Glutamatergic neuron (in vitro differentiated cells): ENCODE results near the gene CATSPERE. TPM values are rescaled to one million over a fixed set of nuclear protein-coding genes. Genes with fewer than 3 reads are reported as not detected.

Experiments
- DNase-seq: peaks from one replicate; pipeline ENCODE4 v3.0.0; 2022
- H3K27ac Mint-ChIP-seq: one replicate; pipeline ENCODE4 v1.8.0; 2020; ENCODE audit warnings: mild to moderate bottlenecking, mixed read lengths, inconsistent platforms; ENCODE audit not compliant: unreplicated experiment
- H3K27me3 Mint-ChIP-seq: one replicate; pipeline ENCODE4 v1.8.0; 2020; ENCODE audit warnings: mild to moderate bottlenecking, moderate library complexity, mixed read lengths, inconsistent platforms; ENCODE audit not compliant: unreplicated experiment
- H3K36me3 Mint-ChIP-seq: one replicate; pipeline ENCODE4 v1.8.0; 2020; ENCODE audit warnings: mild to moderate bottlenecking, mixed read lengths, inconsistent platforms; ENCODE audit not compliant: unreplicated experiment
- H3K4me1 Mint-ChIP-seq: one replicate; pipeline ENCODE4 v1.8.0; 2020; ENCODE audit warnings: mild to moderate bottlenecking, low read depth, mixed read lengths, inconsistent platforms; ENCODE audit not compliant: unreplicated experiment
- H3K4me3 Mint-ChIP-seq: one replicate; pipeline ENCODE4 v1.8.0; 2020; ENCODE audit warnings: mild to moderate bottlenecking, mixed read lengths, inconsistent platforms; ENCODE audit not compliant: unreplicated experiment
- H3K9me3 Mint-ChIP-seq: one replicate; pipeline ENCODE4 v1.8.0; 2020; ENCODE audit warnings: mild to moderate bottlenecking, moderate library complexity, mixed read lengths, inconsistent platforms; ENCODE audit not compliant: unreplicated experiment
- total RNA-seq: library from RNA; stranded (reverse); fragmentation: NEBNext Ultra II Directional; extraction: Animal tissue kit (Norgen Biotek cat#: 25700); gene quantifications from one replicate; pipeline ENCODE4 v1.2.1, GENCODE V29; 2021; ENCODE audit not compliant: unreplicated experiment
- TF ChIP-seq, protein P1 (sequence below): fragments of 200-600 bp; sonication (generic); IDR thresholded peaks from one replicate; pipeline ENCODE4 v1.5.0; 2021; ENCODE audit not compliant: partially characterized antibody, unreplicated experiment

CATSPERE gene
- total RNA-seq, 1 donor from 2014 or later, result 0.59 TPM

DNA sequence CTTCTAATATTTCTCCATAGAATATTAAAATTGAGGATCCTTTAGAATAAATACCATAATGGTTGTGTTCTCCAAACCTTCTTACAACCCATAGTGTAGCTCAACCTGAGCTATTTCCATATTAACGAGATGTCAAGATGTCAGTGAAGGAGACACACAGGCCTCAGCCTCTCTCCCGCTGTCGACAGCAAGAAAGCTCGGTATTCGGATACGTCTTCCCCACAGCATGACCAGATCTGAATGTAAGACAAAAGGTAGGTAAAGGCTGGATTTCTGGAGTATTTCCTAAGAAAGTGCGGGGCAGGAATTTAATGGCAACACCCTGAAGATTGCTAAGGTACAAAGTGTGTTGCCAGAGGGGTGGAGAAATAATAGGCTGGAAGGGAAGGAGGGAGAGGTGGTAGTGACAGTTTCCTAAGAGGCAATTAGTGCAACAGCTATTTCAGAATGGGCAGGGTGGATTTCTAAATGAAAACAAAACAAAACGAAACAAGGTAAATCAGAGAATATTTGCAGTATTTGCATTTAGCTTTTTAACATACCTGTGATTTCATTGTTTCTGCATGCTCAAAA lies 11.1 kb upstream of the CATSPERE start:
- DNase-seq, result no peak
- H3K27me3 Mint-ChIP-seq, result peaks cover 10% of the 10 kb centered on the region
- H3K9me3 Mint-ChIP-seq, result peaks cover 4% of the 10 kb centered on the region
- peaks cover 4% of the 10 kb centered on the region for H3K36me3 Mint-ChIP-seq
- peak overlapping the region; percentile 96 for H3K4me3 Mint-ChIP-seq
- peaks cover 22% of the 10 kb centered on the region for H3K4me1 Mint-ChIP-seq
- H3K27ac Mint-ChIP-seq, result peak overlapping the region; percentile 92
- TF ChIP-seq, protein P1, sequence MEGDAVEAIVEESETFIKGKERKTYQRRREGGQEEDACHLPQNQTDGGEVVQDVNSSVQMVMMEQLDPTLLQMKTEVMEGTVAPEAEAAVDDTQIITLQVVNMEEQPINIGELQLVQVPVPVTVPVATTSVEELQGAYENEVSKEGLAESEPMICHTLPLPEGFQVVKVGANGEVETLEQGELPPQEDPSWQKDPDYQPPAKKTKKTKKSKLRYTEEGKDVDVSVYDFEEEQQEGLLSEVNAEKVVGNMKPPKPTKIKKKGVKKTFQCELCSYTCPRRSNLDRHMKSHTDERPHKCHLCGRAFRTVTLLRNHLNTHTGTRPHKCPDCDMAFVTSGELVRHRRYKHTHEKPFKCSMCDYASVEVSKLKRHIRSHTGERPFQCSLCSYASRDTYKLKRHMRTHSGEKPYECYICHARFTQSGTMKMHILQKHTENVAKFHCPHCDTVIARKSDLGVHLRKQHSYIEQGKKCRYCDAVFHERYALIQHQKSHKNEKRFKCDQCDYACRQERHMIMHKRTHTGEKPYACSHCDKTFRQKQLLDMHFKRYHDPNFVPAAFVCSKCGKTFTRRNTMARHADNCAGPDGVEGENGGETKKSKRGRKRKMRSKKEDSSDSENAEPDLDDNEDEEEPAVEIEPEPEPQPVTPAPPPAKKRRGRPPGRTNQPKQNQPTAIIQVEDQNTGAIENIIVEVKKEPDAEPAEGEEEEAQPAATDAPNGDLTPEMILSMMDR, result no peak

DNA sequence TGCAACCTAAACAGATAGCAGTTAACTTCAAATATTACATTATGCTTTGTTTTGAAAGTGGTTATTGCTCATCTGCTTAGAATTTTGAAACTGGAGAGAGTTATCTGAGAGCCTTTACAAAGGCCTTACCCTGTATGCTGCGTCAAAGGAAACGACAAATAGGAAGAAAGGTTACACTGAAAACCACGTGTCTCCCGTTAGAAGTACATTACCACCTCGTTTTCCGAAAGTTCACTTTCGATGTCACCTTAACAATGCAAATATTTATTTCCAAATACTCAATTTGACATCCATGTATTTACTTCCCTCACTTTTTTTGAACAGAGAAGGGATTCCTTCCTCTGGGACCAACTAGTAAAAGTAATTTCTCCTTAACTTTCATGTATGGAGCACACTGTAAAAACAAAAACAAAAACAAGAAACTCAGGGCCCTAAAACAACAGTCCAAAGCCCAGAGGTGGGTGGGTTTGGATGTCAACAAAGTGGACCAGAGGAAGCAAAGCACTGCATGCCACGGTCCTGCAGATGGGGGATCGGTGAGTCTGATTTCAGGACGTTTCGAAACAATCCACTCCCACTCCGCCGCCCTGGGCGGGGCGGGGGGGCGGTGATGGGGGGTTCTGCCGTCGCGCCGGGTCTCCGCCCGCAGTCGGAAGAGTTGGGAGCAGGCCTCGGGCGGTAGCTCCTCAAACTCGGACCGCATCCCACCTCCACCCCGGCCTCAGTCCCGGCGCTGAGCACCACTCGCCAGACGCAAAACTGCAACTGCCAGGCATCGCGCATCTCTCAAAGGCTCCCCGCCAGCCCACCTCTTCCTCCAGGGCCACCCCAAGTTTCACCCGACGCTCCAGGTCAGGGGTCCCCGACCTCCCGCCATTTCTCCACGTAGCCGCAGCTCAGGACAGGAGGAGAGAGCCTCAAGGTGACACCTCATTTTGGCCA lies 10.2 kb upstream of the CATSPERE start:
- Mint-ChIP-seq H3K27ac (peak overlapping the region; percentile 92), H3K36me3 (peaks cover 4% of the 10 kb centered on the region), H3K4me3 (peak overlapping the region; percentile 96), H3K27me3 (peaks cover 10% of the 10 kb centered on the region), H3K4me1 (peaks cover 15% of the 10 kb centered on the region), H3K9me3 (peaks cover 4% of the 10 kb centered on the region)
- TF ChIP-seq, protein P1, result no peak
- peak; percentile 51 for DNase-seq

DNA sequence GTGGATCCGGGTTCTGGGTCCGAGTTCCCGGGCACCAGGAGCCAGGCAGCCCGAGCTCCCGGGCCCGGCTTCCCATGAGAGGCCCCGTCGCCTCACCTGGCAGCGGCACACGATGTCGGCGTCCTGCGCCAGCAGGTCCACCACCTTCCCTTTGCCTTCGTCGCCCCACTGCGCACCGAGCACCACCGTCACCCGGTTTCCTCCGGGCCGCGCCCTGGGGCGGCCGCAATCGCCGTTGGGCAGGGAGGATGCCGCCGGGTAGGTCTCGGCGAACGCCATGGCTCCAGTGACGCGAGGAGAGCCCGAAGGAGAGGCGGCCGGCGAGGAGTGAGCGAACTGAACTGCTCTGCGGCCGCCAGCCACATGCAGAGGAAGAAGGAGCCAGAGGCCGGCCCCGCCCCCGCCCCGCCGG lies 9.5 kb upstream of the CATSPERE start, which contains the start of gene ADSS2:
Gene ADSS2, minus strand, starts transcription at position 371 of the 412 bp plus-strand sequence. Its CDS starts 92 bp downstream, at position 279.
- peak within 1 kb of the TSS; percentile 93 for H3K27ac Mint-ChIP-seq
- peak within 1 kb of the TSS; percentile 96 for H3K4me3 Mint-ChIP-seq
- peaks cover 4% of the 10 kb centered on the region for H3K36me3 Mint-ChIP-seq
- no peak for DNase-seq
- peaks cover 4% of the 10 kb centered on the region for H3K9me3 Mint-ChIP-seq
- TF ChIP-seq, protein P1, result no peak
- H3K4me1 Mint-ChIP-seq, result peaks cover 15% of the 10 kb centered on the region
- H3K27me3 Mint-ChIP-seq, result peaks cover 10% of the 10 kb centered on the region

DNA sequence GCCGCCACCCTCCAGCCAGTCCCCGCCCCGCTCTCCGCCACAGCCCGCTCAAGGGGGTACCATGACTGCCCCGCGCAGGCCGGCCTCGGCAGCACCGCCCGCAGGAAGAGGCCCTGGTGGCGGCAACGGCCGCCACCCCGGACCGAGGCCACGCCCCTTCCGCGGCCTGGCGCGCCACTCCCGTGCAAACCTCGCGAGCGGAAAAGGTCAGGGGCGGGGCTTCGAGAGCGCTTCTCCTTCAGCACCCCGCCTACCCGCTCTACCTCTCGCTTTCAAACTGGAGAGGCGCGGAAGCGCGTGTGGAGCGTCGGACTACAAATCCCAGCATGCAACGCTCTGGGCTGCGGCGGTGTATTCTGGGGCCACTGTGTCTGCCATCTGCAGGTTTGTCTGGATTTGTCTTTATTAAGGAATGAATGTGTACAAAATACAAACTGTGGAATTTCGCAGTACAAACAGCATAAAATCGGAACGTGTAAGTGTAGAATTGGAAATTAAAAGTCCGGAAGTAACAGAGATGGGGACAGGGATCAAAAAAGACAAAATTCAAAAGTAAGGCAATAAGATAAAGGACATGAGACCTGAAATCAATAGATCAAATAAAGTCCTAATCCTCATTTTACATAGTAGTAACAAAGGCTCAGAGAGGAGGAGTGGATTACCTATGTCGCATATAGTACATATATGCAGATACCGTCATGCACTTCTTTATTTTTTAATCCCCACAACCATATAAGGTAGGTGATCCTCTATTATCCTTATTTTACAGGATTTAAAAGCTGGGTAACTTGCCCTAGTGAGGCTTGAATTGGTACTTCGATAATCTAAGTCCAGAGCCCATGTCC lies 8.9 kb upstream of the CATSPERE start:
- H3K9me3 Mint-ChIP-seq, result peaks cover 4% of the 10 kb centered on the region
- peak overlapping the region; percentile 93 for H3K27ac Mint-ChIP-seq
- peaks cover 14% of the 10 kb centered on the region for H3K4me1 Mint-ChIP-seq
- peaks cover 4% of the 10 kb centered on the region for H3K36me3 Mint-ChIP-seq
- H3K27me3 Mint-ChIP-seq, result peaks cover 10% of the 10 kb centered on the region
- peak; percentile 99 for DNase-seq
- H3K4me3 Mint-ChIP-seq, result peak overlapping the region; percentile 86
- TF ChIP-seq, protein P1, result no peak
